GM12891 (cell line): ENCODE measurements around the gene PLS1.

Experiments used
- POLR2A ChIP-seq: IDR thresholded peaks from 2 replicates; pipeline ENCODE4 v1.6.1; 2011; ENCODE audit warnings: low read depth, low read length, control low read depth
- POLR2AphosphoS5 ChIP-seq: IDR thresholded peaks from 2 replicates; pipeline ENCODE4 v1.6.1; 2011; ENCODE audit warnings: low read depth, low read length, control low read depth
- POU2F2 ChIP-seq: IDR thresholded peaks from 2 replicates; pipeline ENCODE4 v1.6.1; 2011; ENCODE audit warnings: low read depth, mild to moderate bottlenecking, control low read depth, low read length, moderate library complexity
- SPI1 ChIP-seq: IDR thresholded peaks from 2 replicates; pipeline ENCODE4 v1.6.1; 2011; ENCODE audit warnings: low read depth, low read length, control low read depth
- TAF1 ChIP-seq: IDR thresholded peaks from 2 replicates; pipeline ENCODE4 v1.6.1; 2011; ENCODE audit warnings: low read depth, low read length, control low read depth

GRCh38 chr3:142691527-142691926, 95.3 kb downstream of the PLS1 start:
- no peak for TF ChIP-seq POLR2AphosphoS5
- no peak for TF ChIP-seq TAF1
- TF ChIP-seq POLR2A = no peak
- no peak for TF ChIP-seq SPI1
- no peak for TF ChIP-seq POU2F2
